AG04449 (cell line): ENCODE data around the gene PRTG.

Source experiments
- CTCF ChIA-PET: fragments of 350-600 bp; formaldehyde crosslinking; extraction: SDS; loops from one replicate; lab custom pipeline; 2021; ENCODE audit warnings: antibody characterized with exemption; lab: Yijun Ruan, JAX
- POLR2A ChIA-PET: fragments of 400-600, 350-600 bp; formaldehyde crosslinking; extraction: SDS; loops from one replicate; lab custom pipeline; 2020; ENCODE audit warnings: antibody characterized with exemption, inconsistent platforms; lab: Yijun Ruan, JAX
- DNase-seq: peaks from one replicate; pipeline ENCODE4 v3.0.0-alpha.2; 2010; ENCODE audit warnings: low read depth, low spot score
- H3K4me3 ChIP-seq: 2 replicates; pipeline ENCODE4 v1.5.1; 2011; ENCODE audit warnings: low read depth, mild to moderate bottlenecking, control low read depth, low read length
- CTCF ChIP-seq: IDR thresholded peaks from one replicate; pipeline ENCODE4 v1.5.1; 2011; ENCODE audit warnings: mild to moderate bottlenecking, moderate library complexity, low read length, control low read depth, inconsistent platforms; ENCODE audit not compliant: insufficient read depth; ENCODE audit errors: missing control alignments

The PRTG gene

GRCh38 chr15:55743729-55744655 lies 1.0 kb upstream of the PRTG start:
- H3K4me3 ChIP-seq = no peak overlapping the region
- POLR2A ChIA-PET = no interaction called here
- no peak for TF ChIP-seq CTCF
- DNase-seq = no peak
- CTCF ChIA-PET = interaction anchor here (0.6 to 1.6 kb wide), 3 partner anchors 12 to 95 kb away, joined by 3 to 4 read pairs (median 3); no protein-coding TSS in a partner anchor

- CTCF ChIA-PET = no interaction called here
- DNase-seq = no peak
- H3K4me3 ChIP-seq = peak overlapping the region; percentile 57
- TF ChIP-seq CTCF = no peak
- POLR2A ChIA-PET = no interaction called here
Observed at GRCh38 chr15:55742498-55742926, 440 bp downstream of the PRTG start.

- DNase-seq = no peak
- POLR2A ChIA-PET = no interaction called here
- CTCF ChIA-PET = no interaction called here
- no peak for TF ChIP-seq CTCF
- H3K4me3 ChIP-seq = peak overlapping the region; percentile 57
Observed at GRCh38 chr15:55741833-55742497, 987 bp downstream of the PRTG start.

- TF ChIP-seq CTCF = no peak
- POLR2A ChIA-PET = no interaction called here
- DNase-seq = no peak
- H3K4me3 ChIP-seq = no peak overlapping the region
- CTCF ChIA-PET = no interaction called here
Observed at GRCh38 chr15:55740981-55741832, 1.7 kb downstream of the PRTG start.

- CTCF ChIA-PET = no interaction called here
- no peak for TF ChIP-seq CTCF
- no peak for DNase-seq
- POLR2A ChIA-PET = no interaction called here
- H3K4me3 ChIP-seq = no peak overlapping the region
Observed at GRCh38 chr15:55740359-55740878, 2.5 kb downstream of the PRTG start.
